Measurements from ENCODE around the gene STRIP2.
"Not testable (repeated sequence)": the region's sequence is repeated elsewhere in the genome, so short reads cannot be mapped to it uniquely, and the experiment has no call there.

The STRIP2 gene

GRCh38 chr7:129522088-129522970, 88.1 kb downstream of the STRIP2 start:
- TF ChIP-seq CTCF (IDR thresholded peaks at IDR 0.05; ENCODE audit: borderline replicate concordance, control extremely low read depth, extremely low read depth, insufficient read depth, missing control alignments) = no peak
- in situ Hi-C loops (cut with MboI; ENCODE audit: low sequenced_read_pairs, unreplicated experiment) = no loop called here
- DNase-seq (ENCODE audit: low spot score) = no peak

GRCh38 chr7:129522971-129523340, 88.7 kb downstream of the STRIP2 start:
- in situ Hi-C loops (cut with MboI; ENCODE audit: low sequenced_read_pairs, unreplicated experiment) = no loop called here
- no peak for DNase-seq (ENCODE audit: low spot score)
- TF ChIP-seq CTCF (IDR thresholded peaks at IDR 0.05; ENCODE audit: borderline replicate concordance, control extremely low read depth, extremely low read depth, insufficient read depth, missing control alignments) = no peak

DNA sequence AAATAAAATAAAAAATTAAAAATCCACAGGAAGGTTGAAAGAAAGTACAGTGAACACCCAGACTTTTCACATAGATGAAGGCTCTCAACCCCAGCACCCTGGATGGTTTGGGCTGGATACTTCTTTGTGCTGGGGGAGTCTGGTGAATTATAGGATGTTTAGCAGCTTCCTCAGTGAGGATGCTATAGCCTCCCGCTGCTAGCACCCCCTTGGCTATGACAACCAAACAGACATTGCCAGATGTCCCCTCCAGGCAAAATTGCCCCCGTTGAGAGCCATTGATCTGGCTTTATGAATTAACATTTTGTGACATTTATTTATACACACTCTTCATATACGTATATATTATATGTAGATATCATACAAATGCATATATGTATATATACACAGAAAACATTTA, 89.7 kb downstream of the STRIP2 start:
- in situ Hi-C loops (cut with MboI; ENCODE audit: low sequenced_read_pairs, unreplicated experiment) = no loop called here
- no peak for DNase-seq (ENCODE audit: low spot score)
- no peak for TF ChIP-seq CTCF (IDR thresholded peaks at IDR 0.05; ENCODE audit: borderline replicate concordance, control extremely low read depth, extremely low read depth, insufficient read depth, missing control alignments)

- in situ Hi-C loops (cut with MboI; ENCODE audit: low sequenced_read_pairs, unreplicated experiment); DNase-seq (ENCODE audit: low spot score): not testable (repeated sequence)
These were observed 90.2 kb downstream of the STRIP2 start for GRCh38 chr7:129524405-129524804.

DNA sequence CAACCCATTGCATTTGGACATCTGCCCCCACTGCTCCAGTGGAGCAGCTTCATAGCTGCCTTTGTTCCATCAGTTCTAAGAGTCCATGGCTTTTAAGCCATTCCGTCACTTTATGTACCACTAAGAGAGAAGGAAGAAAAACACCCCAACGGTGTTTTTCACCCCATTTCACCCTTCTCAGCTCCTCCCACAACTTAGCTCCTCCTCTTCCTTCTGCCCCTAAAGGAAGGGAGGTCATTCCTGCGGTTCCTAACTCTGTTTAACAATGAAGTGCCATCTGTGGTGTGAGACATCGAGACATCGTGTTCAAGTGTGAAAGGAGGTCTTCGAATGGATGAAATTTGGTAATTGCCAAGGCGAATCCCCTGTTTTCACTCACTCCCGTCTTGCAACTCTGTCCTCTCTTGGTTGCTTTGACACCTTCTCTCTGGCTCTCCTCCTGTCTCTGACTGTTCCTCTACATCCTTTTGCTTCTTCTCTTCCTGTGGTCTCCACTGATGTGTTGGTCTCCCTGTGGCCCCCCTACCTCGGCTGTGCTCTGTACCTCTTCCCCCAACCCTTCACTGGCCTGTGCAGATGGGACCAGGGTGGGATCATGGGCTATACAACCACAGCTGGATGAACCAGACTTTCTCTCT, 91.1 kb downstream of the STRIP2 start:
- no peak for TF ChIP-seq CTCF (IDR thresholded peaks at IDR 0.05; ENCODE audit: borderline replicate concordance, control extremely low read depth, extremely low read depth, insufficient read depth, missing control alignments)

DNA sequence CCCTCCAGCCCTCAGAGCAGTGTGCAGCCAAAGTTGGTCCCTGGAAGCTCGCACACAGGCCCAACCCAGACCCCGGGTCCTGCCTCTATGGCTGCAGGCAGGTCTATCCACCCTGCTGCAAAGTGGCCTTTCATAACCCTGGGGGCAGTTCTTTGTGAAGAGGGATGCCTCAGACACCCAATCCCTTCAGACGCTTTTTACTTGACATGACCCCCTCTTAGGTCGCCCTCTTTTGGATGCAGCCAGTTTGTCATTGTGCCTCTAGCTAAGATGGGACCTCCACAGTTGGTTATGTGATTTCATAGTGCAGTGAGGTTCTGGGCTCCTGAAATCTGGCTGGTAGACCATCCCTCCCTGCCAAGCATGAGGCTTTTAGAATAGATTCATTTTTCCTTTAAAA, 95.4 kb downstream of the STRIP2 start:
- in situ Hi-C loops (cut with MboI; ENCODE audit: low sequenced_read_pairs, unreplicated experiment) = no loop called here
- DNase-seq (ENCODE audit: low spot score) = no peak
- no peak for TF ChIP-seq CTCF (IDR thresholded peaks at IDR 0.05; ENCODE audit: borderline replicate concordance, control extremely low read depth, extremely low read depth, insufficient read depth, missing control alignments)

More for the DNA sequence above, 91.1 kb downstream of the STRIP2 start:
- in situ Hi-C loops (cut with MboI; ENCODE audit: low sequenced_read_pairs, unreplicated experiment) = no loop called here
- DNase-seq (ENCODE audit: low spot score) = no peak

DNA sequence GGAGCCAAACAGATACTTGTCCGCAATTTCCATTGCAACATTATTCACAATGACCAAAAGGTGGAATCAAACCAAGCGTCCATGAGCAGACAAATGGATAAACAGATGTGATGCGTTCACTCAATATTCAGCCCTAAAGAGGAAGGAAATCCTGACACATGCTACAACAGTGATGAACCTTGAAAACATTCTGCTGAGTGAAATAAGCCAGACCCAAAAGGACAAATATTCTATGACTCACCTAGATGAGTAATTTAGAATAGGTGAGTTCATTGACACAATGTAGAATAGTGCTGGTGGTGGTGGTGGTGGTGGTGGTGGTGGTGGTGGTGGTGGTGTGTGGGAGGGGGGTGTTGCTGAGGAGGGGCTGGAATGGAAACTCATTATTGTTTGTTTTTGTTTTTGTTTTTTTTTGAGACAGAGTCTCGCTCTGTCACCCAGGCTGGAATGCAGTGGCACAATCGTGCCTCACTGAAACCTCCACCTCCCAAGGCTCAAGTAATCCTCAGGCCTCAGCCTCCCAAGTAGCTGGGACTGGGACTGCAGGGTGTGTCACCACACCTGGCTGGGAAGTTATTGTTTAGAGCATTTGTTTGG, 96.7 kb downstream of the STRIP2 start:
- in situ Hi-C loops (cut with MboI; ENCODE audit: low sequenced_read_pairs, unreplicated experiment) = no loop called here
- no peak for TF ChIP-seq CTCF (IDR thresholded peaks at IDR 0.05; ENCODE audit: borderline replicate concordance, control extremely low read depth, extremely low read depth, insufficient read depth, missing control alignments)
- no peak for DNase-seq (ENCODE audit: low spot score)
